ENCODE data around the gene FNIP2.

The FNIP2 gene

GRCh38 chr4:158762553-158762952 is 6.3 kb upstream of the FNIP2 start:
- DNase-seq (ENCODE audit: low read depth in 3 of 3) = no peak

- DNase-seq (ENCODE audit: low read depth in 3 of 3) = no peak
These were observed 5.4 kb upstream of the FNIP2 start for GRCh38 chr4:158763462-158763861.

- no peak for DNase-seq (ENCODE audit: low read depth in 3 of 3)
These were observed 2.3 kb upstream of the FNIP2 start for GRCh38 chr4:158766434-158767044.

- no peak for DNase-seq (ENCODE audit: low read depth in 3 of 3)
These were observed 1.4 kb upstream of the FNIP2 start for GRCh38 chr4:158767451-158767850.

- DNase-seq (ENCODE audit: low read depth in 3 of 3) = peak in 2 of 3 experiments; percentile 12 to 44
These were observed 522 bp downstream of the FNIP2 start for GRCh38 chr4:158769175-158769921.

- no peak for DNase-seq (ENCODE audit: low read depth in 3 of 3)
These were observed 1.8 kb downstream of the FNIP2 start for GRCh38 chr4:158770671-158771070.

GRCh38 chr4:158771776-158772175 is 3.0 kb downstream of the FNIP2 start:
- no peak for DNase-seq (ENCODE audit: low read depth in 3 of 3)

GRCh38 chr4:158775091-158775651 is 6.3 kb downstream of the FNIP2 start:
- DNase-seq (ENCODE audit: low read depth in 3 of 3) = no peak

- DNase-seq (ENCODE audit: low read depth in 3 of 3) = no peak
These were observed 7.3 kb downstream of the FNIP2 start for GRCh38 chr4:158776106-158776505.

GRCh38 chr4:158777423-158778155 is 8.8 kb downstream of the FNIP2 start:
- no peak for DNase-seq (ENCODE audit: low read depth in 3 of 3)

GRCh38 chr4:158778156-158778711 is 9.4 kb downstream of the FNIP2 start:
- DNase-seq (ENCODE audit: low read depth in 3 of 3) = no peak

GRCh38 chr4:158778712-158779111 is 9.9 kb downstream of the FNIP2 start:
- no peak for DNase-seq (ENCODE audit: low read depth in 3 of 3)

- DNase-seq (ENCODE audit: low read depth in 3 of 3) = no peak
These were observed 13.1 kb downstream of the FNIP2 start for GRCh38 chr4:158781963-158782362.

GRCh38 chr4:158782551-158783360 is 13.9 kb downstream of the FNIP2 start:
- DNase-seq (ENCODE audit: low read depth in 3 of 3) = no peak

GRCh38 chr4:158783785-158784184 is 15.0 kb downstream of the FNIP2 start:
- DNase-seq (ENCODE audit: low read depth in 3 of 3) = no peak

- no peak for DNase-seq (ENCODE audit: low read depth in 3 of 3)
These were observed 16.9 kb downstream of the FNIP2 start for GRCh38 chr4:158785718-158786117.

- no peak for DNase-seq (ENCODE audit: low read depth in 3 of 3)
These were observed 17.3 kb downstream of the FNIP2 start for GRCh38 chr4:158786121-158786601.

GRCh38 chr4:158786955-158787354 is 18.1 kb downstream of the FNIP2 start:
- no peak for DNase-seq (ENCODE audit: low read depth in 3 of 3)

GRCh38 chr4:158787709-158788475 is 19.1 kb downstream of the FNIP2 start:
- no peak for DNase-seq (ENCODE audit: low read depth in 3 of 3)

GRCh38 chr4:158788516-158788915 is 19.7 kb downstream of the FNIP2 start:
- DNase-seq (ENCODE audit: low read depth in 3 of 3) = no peak
